Mesothelial cell of epicardium (in vitro differentiated cells): Measurements from ENCODE around the gene IGF2. TPM values are rescaled to one million over a fixed set of nuclear protein-coding genes. Genes with fewer than 3 reads are reported as not detected.

Experiments used
- microRNA-seq: library from miRNA; unstranded; fragments of <30 nt; microRNA quantifications from one replicate; pipeline ENCODE4 v1.2.0, GENCODE V29; 2021; ENCODE audit warnings: inconsistent platforms, mixed read lengths
- total RNA-seq: library from RNA; stranded (reverse); gene quantifications from 3 replicates; pipeline ENCODE4 v1.2.1, GENCODE V29; 2021

IGF2 gene
- total RNA-seq, 1 donor from 2014 or later: 3,009 TPM

Small RNAs within 50 kb of the gene (microRNA-seq; reads per million reads assigned to microRNA genes)
- not detected for gene MIR4686
- 3,415 reads per million, percentile 88 among the genes with 10 or more reads in this experiment for gene MIR483

Other genes with a start within 250 kb of the IGF2 start
- gene PRR33, start 247.5 kb downstream of the IGF2 start, total RNA-seq: not detected in 3 replicates
- gene TNNT3, start 219.7 kb downstream of the IGF2 start, total RNA-seq: 15.2 to 19.0 TPM (median 18.0 TPM) in 3 replicates
- 37.7 to 40.3 TPM (median 39.4 TPM) in 3 replicates for gene MRPL23, start 192.1 kb downstream of the IGF2 start, total RNA-seq
- 13,899 to 14,658 TPM (median 14,601 TPM) in 3 replicates for gene H19, start 141.5 kb downstream of the IGF2 start, total RNA-seq
- gene INS, start 21.8 kb upstream of the IGF2 start, total RNA-seq: not detected in 3 replicates
- gene TH, start 32.4 kb upstream of the IGF2 start, total RNA-seq: 0.77 to 1.4 TPM (median 1.1 TPM) in 3 replicates
- 0.36 to 0.58 TPM (median 0.49 TPM) in 3 replicates for gene ASCL2, start 131.2 kb upstream of the IGF2 start, total RNA-seq
- 0.25 to 0.29 TPM (median 0.27 TPM) in 3 replicates for gene C11orf21, start 162.5 kb upstream of the IGF2 start, total RNA-seq
- 0.94 to 1.8 TPM (median 1.2 TPM) in 3 replicates for gene TSPAN32, start 162.6 kb upstream of the IGF2 start, total RNA-seq
- gene CD81, start 237.9 kb upstream of the IGF2 start, total RNA-seq: 409 to 415 TPM (median 410 TPM) in 3 replicates